Adrenal gland (tissue), 12 donors: ENCODE data around the gene OSCP1. TPM values are rescaled to one million over a fixed set of nuclear protein-coding genes. Genes with fewer than 3 reads are reported as not detected.

Experiments
- DNase-seq, 7 donors: peaks; one replicate each; pipeline ENCODE4 v3.0.0-alpha.2; 2019 to 2020
- H3K27ac ChIP-seq, 5 donors: fragments of 200-600 bp; sonication (generic) in 4 of 5; 1 replicate in 3 of 5; 2 replicates in 2 of 5; pipeline versions ENCODE4 v1.5.1 to v1.8.0; 2016 to 2020; ENCODE audit warnings: mild to moderate bottlenecking in 1 of 5
- H3K27me3 ChIP-seq: fragments of 200-600 bp; 2 replicates; pipeline ENCODE4 v1.8.0; 2021
- H3K36me3 ChIP-seq, 2 donors: fragments of 200-600 bp; replicated peaks in 1 of 2; 1 replicate in 1 of 2; 2 replicates in 1 of 2; pipeline versions ENCODE4 v1.5.1 to v1.8.0; 2018 to 2022
- H3K4me1 ChIP-seq, 2 donors: fragments of 200-600 bp; replicated peaks in 1 of 2; 1 replicate in 1 of 2; 2 replicates in 1 of 2; pipeline versions ENCODE4 v1.5.1 to v1.8.0; 2018 to 2021
- H3K4me3 ChIP-seq, 4 donors: fragments of 200-600 bp; sonication (generic) in 3 of 4; one replicate each; pipeline ENCODE4 v1.5.1; 2016 to 2018
- H3K9me3 ChIP-seq, 3 donors: fragments of 200-600 bp; sonication (generic) in 1 of 3; replicated peaks in 1 of 3; 1 replicate in 2 of 3; 2 replicates in 1 of 3; pipeline versions ENCODE4 v1.5.1 to v1.8.0; 2016 to 2021
- CTCF ChIP-seq, 6 experiments: fragments of 450-650 bp in 4 of 6; fragments of 200-600 bp in 2 of 6; sonication (generic) in 1 of 6; IDR thresholded peaks; 1 replicate in 5 of 6; 2 replicates in 1 of 6; pipeline versions ENCODE4 v1.5.1 to v1.8.0; 2016 to 2021; ENCODE audit warnings: antibody characterized with exemption in 6 of 6, mild to moderate bottlenecking in 2 of 6, moderate library complexity in 1 of 6
- POLR2A ChIP-seq, 2 donors: fragments of 450-650 bp; IDR thresholded peaks; one replicate each; pipeline ENCODE4 v1.6.1; 2017; ENCODE audit warnings: antibody characterized with exemption in 2 of 2, mild to moderate bottlenecking in 2 of 2, moderate library complexity in 1 of 2
- WGBS, 4 donors: extraction: QIAGEN DNeasy Blood & Tissue Kit in 2 of 4; methylation state at CpG; one replicate each; pipeline versions ENCODE4 v1.1.5 to v1.1.7; 2013 to 2017; 5-methylcytosine and 5-hydroxymethylcytosine counted together
- intact Hi-C, 2 donors: fragments of 100-400 bp; cut with DNase I; formaldehyde crosslinking; loops; one replicate each; pipeline versions ENCODE4 v1.14.1 to v1.15.0; 2022 to 2023
- polyA plus RNA-seq, 3 donors: library from polyadenylated mRNA; stranded (reverse); fragments of 200-250 nt in 2 of 3; fragments of 350-450 nt in 1 of 3; fragmentation: Illumina TruSeq in 1 of 3; extraction: RNeasy Lipid Tissue Mini Kit (QIAGEN cat#74804) in 1 of 3; gene quantifications; one replicate each; pipeline ENCODE4 v1.2.3, GENCODE V29; 2013 to 2014
- total RNA-seq, 9 donors: library from RNA; depleted of rRNA in 4 of 9; stranded (reverse); fragments of >200 nt in 4 of 9; fragments of 120-200 nt in 1 of 9; fragmentation: NEBNext Ultra II Directional in 1 of 9; extraction: Animal tissue kit (Norgen Biotek cat#: 25700) in 1 of 9; gene quantifications; one replicate each; pipeline versions ENCODE4 v1.1.0 to v1.2.4, GENCODE V29; 2013 to 2023
- donor health status: healthy with polysubstance abuse.
- donor health status: Bipolar disorder and iron deficiency.
- donor health status: DM: yes; HTN: yes; CAD: no.
- donor health status: DM: no; HTN: no; CAD: no.
- donor health status: DM: no; HTN: no; CAD: no.
- donor health status: DM: yes; HTN: yes; CAD: no.

OSCP1 gene
- total and polyA plus RNA-seq, 12 donors: 5.5 to 29.9 (median 11.6) TPM

GRCh38 chr1:36463803-36464604, 13.8 kb upstream of the OSCP1 start, which contains the start of gene MRPS15:
MRPS15 (minus strand) TSS chr1:36464384; CDS start chr1:36464275, 109 bp downstream.
- TF ChIP-seq POLR2A (IDR thresholded peaks at IDR 0.05) (peak in 1 of 2 donors; percentile 63), CTCF (IDR thresholded peaks at IDR 0.05) (no peak)
- 0% methylated on average over 44 to 65 of the region's 65 CpGs for WGBS, 4 donors
- intact Hi-C loops: no loop called here

GRCh38 chr1:36463463-36463802, 13.2 kb upstream of the OSCP1 start:
- intact Hi-C loops: no loop called here
- 19 to 34% (median 24%) methylated on average over 6 of the region's 6 CpGs for WGBS, 4 donors

More at GRCh38 chr1:36463803-36464604, 13.8 kb upstream of the OSCP1 start, which contains the start of gene MRPS15:
- DNase-seq: peak; percentile 96 to 99 (median 98)
- H3K9me3 ChIP-seq: no peaks in the 10 kb centered on the region
- peak within 1 kb of the TSS; percentile 63 to 94 (median 80) for H3K4me3 ChIP-seq
- H3K4me1 ChIP-seq: peaks cover 9 to 10% of the 10 kb centered on the region in 2 donors
- H3K27me3 ChIP-seq: no peaks in the 10 kb centered on the region
- peak within 1 kb of the TSS; percentile 28 to 96 (median 84) for H3K27ac ChIP-seq
- peaks cover 0 to 28% of the 10 kb centered on the region in 2 donors for H3K36me3 ChIP-seq

GRCh38 chr1:36458910-36459309, 8.7 kb upstream of the OSCP1 start:
- intact Hi-C loops: no loop called here
- DNase-seq: no peak
- no peak for TF ChIP-seq CTCF (IDR thresholded peaks at IDR 0.05)
- no peak for TF ChIP-seq POLR2A (IDR thresholded peaks at IDR 0.05)
- Histone ChIP-seq H3K4me3 (no peak overlapping the region), H3K4me1 (peaks cover 9 to 10% of the 10 kb centered on the region in 2 donors), H3K9me3 (no peaks in the 10 kb centered on the region), H3K27ac (no peak overlapping the region), H3K27me3 (no peaks in the 10 kb centered on the region), H3K36me3 (peaks cover 0 to 64% of the 10 kb centered on the region in 2 donors)
- WGBS, 4 donors: 70 to 90% (median 76%) methylated on average over 3 of the region's 3 CpGs

More at GRCh38 chr1:36463463-36463802, 13.2 kb upstream of the OSCP1 start:
- Histone ChIP-seq H3K27me3 (no peaks in the 10 kb centered on the region), H3K36me3 (peaks cover 0 to 28% of the 10 kb centered on the region in 2 donors), H3K4me1 (peaks cover 9 to 10% of the 10 kb centered on the region in 2 donors), H3K27ac (peak overlapping the region in 3 of 5 donors; percentile 65 to 96 (median 91)), H3K9me3 (no peaks in the 10 kb centered on the region), H3K4me3 (peak overlapping the region; percentile 63 to 94 (median 80))
- TF ChIP-seq CTCF (IDR thresholded peaks at IDR 0.05) (no peak), POLR2A (IDR thresholded peaks at IDR 0.05) (no peak)
- DNase-seq: no peak

DNA sequence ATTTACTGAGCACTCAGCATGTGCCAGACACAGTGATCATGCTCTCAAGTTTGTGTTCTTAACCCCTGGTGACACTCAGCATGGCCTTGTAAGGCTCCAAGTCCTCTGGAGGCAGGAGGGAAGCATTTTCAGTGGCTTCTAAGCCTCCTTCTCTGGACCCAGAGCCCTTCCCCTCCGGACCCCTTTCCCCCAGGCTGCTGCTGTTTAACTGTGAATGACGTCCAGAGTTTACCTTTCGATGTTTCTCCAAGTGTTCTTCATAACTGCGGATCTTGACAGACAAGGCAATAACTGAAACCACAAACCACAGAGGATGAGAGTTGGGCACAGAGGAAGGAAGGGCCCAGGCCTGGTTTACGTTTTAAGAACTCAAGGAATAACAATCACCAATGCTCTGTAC, 7.4 kb upstream of the OSCP1 start:
- WGBS, 4 donors: 63 to 78% (median 70%) methylated on average over 5 of the region's 5 CpGs
- H3K4me1 ChIP-seq: no peaks in the 10 kb centered on the region
- TF ChIP-seq CTCF (IDR thresholded peaks at IDR 0.05): no peak
- no peak for TF ChIP-seq POLR2A (IDR thresholded peaks at IDR 0.05)
- H3K27me3 ChIP-seq: no peaks in the 10 kb centered on the region
- intact Hi-C loops: no loop called here
- peaks cover 0 to 64% of the 10 kb centered on the region in 2 donors for H3K36me3 ChIP-seq
- no peaks in the 10 kb centered on the region for H3K9me3 ChIP-seq
- no peak for DNase-seq
- H3K4me3 ChIP-seq: no peak overlapping the region
- no peak overlapping the region for H3K27ac ChIP-seq
